Activated CD4-positive, alpha-beta T cell treated with anti-CD3 and anti-CD28 coated beads, Interleukin-2, amount 10 ng/mL, durations not matched to agents 7 days and 5 days (primary cell): ENCODE results near the gene PLOD3. TPM values are rescaled to one million over a fixed set of nuclear protein-coding genes. Genes with fewer than 3 reads are reported as not detected.
A peak's percentile ranks its signal among the peaks of the same experiment; 100 is the strongest.

ENCODE experiments used
- CTCF ChIA-PET: fragments of 350-600 bp; sonication (Branson Sonifier 250); formaldehyde crosslinking; loops from one replicate; lab custom pipeline; 2021; ENCODE audit warnings: antibody characterized with exemption; lab: Charles Lee
- POLR2A ChIA-PET: fragments of 350-600 bp; sonication (Branson Sonifier 250); formaldehyde crosslinking; loops from one replicate; lab custom pipeline; 2021; ENCODE audit warnings: antibody characterized with exemption; lab: Charles Lee
- DNase-seq: peaks from one replicate; pipeline ENCODE4 v3.0.0-alpha.2; 2020
- H3K27ac Mint-ChIP-seq: one replicate; pipeline ENCODE4 v1.8.0; 2021; ENCODE audit warnings: mild to moderate bottlenecking, moderate library complexity, mixed read lengths
- H3K27me3 Mint-ChIP-seq: one replicate; pipeline ENCODE4 v1.8.0; 2021; ENCODE audit warnings: mixed read lengths
- H3K36me3 Mint-ChIP-seq: one replicate; pipeline ENCODE4 v1.8.0; 2021; ENCODE audit warnings: low read depth, mixed read lengths
- H3K4me1 Mint-ChIP-seq: one replicate; pipeline ENCODE4 v1.8.0; 2021; ENCODE audit warnings: mixed read lengths
- H3K4me3 Mint-ChIP-seq: one replicate; pipeline ENCODE4 v1.8.0; 2021; ENCODE audit warnings: mild to moderate bottlenecking, moderate library complexity, mixed read lengths
- H3K9me3 Mint-ChIP-seq: one replicate; pipeline ENCODE4 v1.8.0; 2021; ENCODE audit warnings: mixed read lengths
- total RNA-seq, 2 experiments: library from RNA; stranded (reverse); gene quantifications; one replicate each; pipeline ENCODE4 v1.2.3, GENCODE V29; 2021

Gene PLOD3
- total RNA-seq, 2 experiments from 2014 or later: 59.7 to 69.5 TPM

DNA sequence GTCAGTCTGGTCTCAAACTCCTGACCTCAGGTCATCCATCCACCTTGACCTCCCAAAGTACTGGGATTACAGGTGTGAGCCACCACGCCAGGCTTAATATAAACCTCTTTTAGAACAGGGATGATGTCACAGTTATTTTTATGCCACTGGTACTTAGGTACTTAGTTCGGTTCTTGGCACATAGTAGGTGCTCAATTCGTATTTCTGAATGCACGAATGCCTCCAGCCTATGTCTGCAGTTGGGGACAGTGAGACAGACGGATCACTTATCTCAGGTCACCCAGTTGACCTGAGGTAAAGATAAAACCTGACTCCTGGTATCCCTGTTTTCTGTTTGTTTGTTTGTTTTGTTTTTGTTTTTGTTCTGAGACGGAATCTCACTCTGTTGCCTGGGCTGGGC, 31.2 kb downstream of the PLOD3 start:
- Mint-ChIP-seq H3K9me3 (no peaks in the 10 kb centered on the region), H3K27me3 (peaks cover 19% of the 10 kb centered on the region), H3K4me3 (no peak overlapping the region), H3K27ac (no peak overlapping the region), H3K4me1 (peaks cover 5% of the 10 kb centered on the region), H3K36me3 (no peaks in the 10 kb centered on the region)
- POLR2A ChIA-PET: no interaction called here
- CTCF ChIA-PET: no interaction called here
- no peak for DNase-seq

GRCh38 chr7:101185258-101185839, 32.0 kb downstream of the PLOD3 start:
- DNase-seq: no peak
- no peaks in the 10 kb centered on the region for H3K9me3 Mint-ChIP-seq
- CTCF ChIA-PET: interaction anchor here (0.8 to 1.8 kb wide), 2 partner anchors 10 to 46 kb away, joined by 3 to 6 read pairs; no protein-coding TSS in a partner anchor
- peaks cover 5% of the 10 kb centered on the region for H3K4me1 Mint-ChIP-seq
- POLR2A ChIA-PET: no interaction called here
- H3K27ac Mint-ChIP-seq: no peak overlapping the region
- no peak overlapping the region for H3K4me3 Mint-ChIP-seq
- H3K36me3 Mint-ChIP-seq: no peaks in the 10 kb centered on the region
- H3K27me3 Mint-ChIP-seq: peaks cover 26% of the 10 kb centered on the region

DNA sequence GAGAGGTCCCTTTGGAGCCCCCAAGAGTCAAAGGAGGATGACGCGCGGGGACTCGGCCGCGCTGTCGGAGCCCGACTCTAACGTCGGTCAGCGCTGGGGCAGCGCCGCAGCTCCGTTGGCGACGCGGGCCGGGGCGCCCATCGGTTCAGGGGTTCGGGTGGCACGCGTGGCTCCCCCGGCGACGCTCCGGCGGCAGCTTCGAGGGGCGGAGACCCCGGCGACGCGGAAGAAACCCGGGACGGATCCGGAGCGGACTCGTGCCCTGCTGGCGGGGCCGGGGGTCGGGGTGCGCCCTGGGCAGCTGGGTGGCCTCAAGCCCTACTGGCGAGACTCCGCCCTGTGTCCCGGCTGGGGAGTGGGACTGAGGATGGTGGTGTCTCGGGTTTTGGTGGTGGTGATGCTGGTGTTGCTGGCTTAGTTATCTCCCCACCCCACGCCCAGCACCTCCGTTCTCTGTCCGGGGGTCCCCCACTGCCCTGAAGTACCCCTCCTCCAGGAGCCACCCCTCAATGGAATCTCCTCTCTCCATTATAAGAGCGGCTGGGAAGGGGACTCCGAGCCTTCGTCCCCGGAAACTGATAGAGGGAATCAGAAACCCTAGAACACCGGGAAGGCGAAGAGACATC, 37.1 kb downstream of the PLOD3 start, which contains the start of gene NAT16:
TSS of gene NAT16 (minus strand) at position 164 of the 626 bp plus-strand sequence. CDS start 5,486 bp downstream, outside the sequence.
- POLR2A ChIA-PET: no interaction called here
- no peaks in the 10 kb centered on the region for H3K36me3 Mint-ChIP-seq

GRCh38 chr7:101179713-101180112, 37.7 kb downstream of the PLOD3 start:
- Mint-ChIP-seq H3K27ac (no peak overlapping the region), H3K9me3 (no peaks in the 10 kb centered on the region), H3K4me3 (no peak overlapping the region), H3K4me1 (peaks cover 9% of the 10 kb centered on the region), H3K27me3 (peaks cover 67% of the 10 kb centered on the region), H3K36me3 (no peaks in the 10 kb centered on the region)
- DNase-seq: no peak
- ChIA-PET POLR2A (no interaction called here), CTCF (no interaction called here)

More for the DNA sequence above, 37.1 kb downstream of the PLOD3 start, which contains the start of gene NAT16:
- no peak within 1 kb of the TSS for H3K27ac Mint-ChIP-seq
- CTCF ChIA-PET: no interaction called here
- peaks cover 9% of the 10 kb centered on the region for H3K4me1 Mint-ChIP-seq
- H3K27me3 Mint-ChIP-seq: peaks cover 63% of the 10 kb centered on the region
- no peak for DNase-seq
- no peaks in the 10 kb centered on the region for H3K9me3 Mint-ChIP-seq
- no peak within 1 kb of the TSS for H3K4me3 Mint-ChIP-seq

GRCh38 chr7:101179117-101179516, 38.3 kb downstream of the PLOD3 start:
- Mint-ChIP-seq H3K36me3 (no peaks in the 10 kb centered on the region), H3K4me1 (peaks cover 13% of the 10 kb centered on the region), H3K9me3 (no peaks in the 10 kb centered on the region), H3K27me3 (peaks cover 70% of the 10 kb centered on the region), H3K27ac (peak overlapping the region; percentile 50), H3K4me3 (no peak overlapping the region)
- DNase-seq: no peak
- POLR2A ChIA-PET: no interaction called here
- CTCF ChIA-PET: interaction anchor here (0.6 kb wide), 1 partner anchor 44 kb away, joined by 3 read pairs; no protein-coding TSS in a partner anchor

- no peaks in the 10 kb centered on the region for H3K9me3 Mint-ChIP-seq
- H3K27ac Mint-ChIP-seq: no peak overlapping the region
- peaks cover 81% of the 10 kb centered on the region for H3K27me3 Mint-ChIP-seq
- no peak for DNase-seq
- H3K4me1 Mint-ChIP-seq: peaks cover 20% of the 10 kb centered on the region
- ChIA-PET POLR2A (no interaction called here), CTCF (interaction anchor here (0.9 to 3.1 kb wide), 2 partner anchors 20 to 34 kb away, joined by 4 to 10 read pairs; no protein-coding TSS in a partner anchor)
- no peak overlapping the region for H3K4me3 Mint-ChIP-seq
- no peaks in the 10 kb centered on the region for H3K36me3 Mint-ChIP-seq
Measured at GRCh38 chr7:101177644-101178043, 39.7 kb downstream of the PLOD3 start.

GRCh38 chr7:101175664-101176063, 41.7 kb downstream of the PLOD3 start:
- Mint-ChIP-seq H3K4me3 (no peak overlapping the region), H3K9me3 (no peaks in the 10 kb centered on the region), H3K36me3 (no peaks in the 10 kb centered on the region), H3K27me3 (peaks cover 83% of the 10 kb centered on the region), H3K4me1 (peaks cover 29% of the 10 kb centered on the region), H3K27ac (no peak overlapping the region)
- ChIA-PET CTCF (interaction anchor here (3.1 to 3.6 kb wide), 2 partner anchors 10 to 32 kb away, joined by 10 to 13 read pairs; partner anchors contain the start of gene VGF), POLR2A (no interaction called here)
- no peak for DNase-seq

DNA sequence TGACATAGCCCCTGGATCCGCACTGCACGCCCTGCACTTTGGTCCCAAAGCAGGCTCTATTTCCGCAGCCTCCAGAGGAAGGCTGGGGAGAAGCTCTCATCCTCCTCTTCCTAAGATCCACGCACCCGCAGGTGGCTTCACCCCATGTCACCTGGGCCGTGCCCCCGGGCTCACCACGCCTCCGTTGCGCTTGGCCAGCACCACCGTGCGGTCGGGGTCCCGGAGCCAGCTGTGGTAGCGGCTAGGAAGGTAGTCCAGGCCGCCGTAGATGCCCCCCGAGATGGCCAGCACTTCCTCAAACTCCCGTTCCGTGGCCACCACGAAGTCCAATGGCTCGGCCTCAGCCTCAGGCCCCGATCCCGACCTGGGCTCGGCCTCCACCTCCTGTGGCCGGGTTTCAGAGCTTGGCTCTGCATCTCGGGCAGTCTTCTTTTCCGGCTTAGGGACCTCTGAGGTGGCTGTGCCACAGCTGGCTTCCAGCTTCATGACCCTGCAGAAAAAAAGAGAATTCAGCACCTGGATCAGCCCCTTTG, 43.0 kb downstream of the PLOD3 start:
- Mint-ChIP-seq H3K36me3 (no peaks in the 10 kb centered on the region), H3K4me3 (peak overlapping the region; percentile 59), H3K4me1 (peaks cover 40% of the 10 kb centered on the region), H3K9me3 (no peaks in the 10 kb centered on the region), H3K27me3 (peaks cover 90% of the 10 kb centered on the region), H3K27ac (no peak overlapping the region)
- CTCF ChIA-PET: interaction anchor here (0.6 to 3.6 kb wide), 9 partner anchors 8 to 671 kb away, joined by 3 to 15 read pairs (median 4); partner anchors contain the start of gene VGF
- POLR2A ChIA-PET: no interaction called here
- DNase-seq: no peak

GRCh38 chr7:101173752-101174244, 43.6 kb downstream of the PLOD3 start:
- H3K27me3 Mint-ChIP-seq: peaks cover 89% of the 10 kb centered on the region
- peak overlapping the region; percentile 59 for H3K4me3 Mint-ChIP-seq
- DNase-seq: peak; percentile 69
- no peaks in the 10 kb centered on the region for H3K36me3 Mint-ChIP-seq
- peak overlapping the region; percentile 9 for H3K27ac Mint-ChIP-seq
- CTCF ChIA-PET: interaction anchor here (0.6 to 3.6 kb wide), 10 partner anchors 9 to 670 kb away, joined by 3 to 15 read pairs (median 4); partner anchors contain the start of gene VGF
- no peaks in the 10 kb centered on the region for H3K9me3 Mint-ChIP-seq
- peaks cover 41% of the 10 kb centered on the region for H3K4me1 Mint-ChIP-seq
- POLR2A ChIA-PET: no interaction called here

GRCh38 chr7:101172854-101173751, 44.3 kb downstream of the PLOD3 start:
- DNase-seq: no peak
- no peaks in the 10 kb centered on the region for H3K9me3 Mint-ChIP-seq
- H3K27me3 Mint-ChIP-seq: peaks cover 88% of the 10 kb centered on the region
- no peak overlapping the region for H3K4me3 Mint-ChIP-seq
- peak overlapping the region; percentile 79 for H3K27ac Mint-ChIP-seq
- H3K36me3 Mint-ChIP-seq: no peaks in the 10 kb centered on the region
- ChIA-PET CTCF (interaction anchor here (0.7 to 3.6 kb wide), 9 partner anchors 8 to 468 kb away, joined by 3 to 15 read pairs (median 3); partner anchors contain the start of genes AP1S1 and VGF), POLR2A (no interaction called here)
- H3K4me1 Mint-ChIP-seq: peaks cover 44% of the 10 kb centered on the region

GRCh38 chr7:101172005-101172853, 45.2 kb downstream of the PLOD3 start:
- peaks cover 88% of the 10 kb centered on the region for H3K27me3 Mint-ChIP-seq
- CTCF ChIA-PET: interaction anchor here (0.6 to 3.0 kb wide), 6 partner anchors 11 to 47 kb away, joined by 3 to 23 read pairs (median 8); partner anchors contain the start of gene AP1S1
- H3K4me1 Mint-ChIP-seq: peaks cover 44% of the 10 kb centered on the region
- no peak for DNase-seq
- H3K27ac Mint-ChIP-seq: peak overlapping the region; percentile 79
- no peak overlapping the region for H3K4me3 Mint-ChIP-seq
- POLR2A ChIA-PET: no interaction called here
- H3K36me3 Mint-ChIP-seq: no peaks in the 10 kb centered on the region
- H3K9me3 Mint-ChIP-seq: no peaks in the 10 kb centered on the region
